Skin of body (tissue), 2 donors: ENCODE data around the gene SLC26A11. TPM values are rescaled to one million over a fixed set of nuclear protein-coding genes. Genes with fewer than 3 reads are reported as not detected.
"Not testable (repeated sequence)": the region's sequence is repeated elsewhere in the genome, so short reads cannot be mapped to it uniquely, and the experiment has no call there.

Source experiments
- DNase-seq: peaks from one replicate; lab custom pipeline; 2025; lab: John Stamatoyannopoulos, UW
- total RNA-seq: library from RNA; depleted of rRNA; stranded (reverse); fragments of >200 nt; gene quantifications from one replicate; pipeline ENCODE4 v1.2.3, GENCODE V29; 2014

The SLC26A11 gene
- total RNA-seq, 1 donor from 2014 or later = 6.4 TPM

DNA sequence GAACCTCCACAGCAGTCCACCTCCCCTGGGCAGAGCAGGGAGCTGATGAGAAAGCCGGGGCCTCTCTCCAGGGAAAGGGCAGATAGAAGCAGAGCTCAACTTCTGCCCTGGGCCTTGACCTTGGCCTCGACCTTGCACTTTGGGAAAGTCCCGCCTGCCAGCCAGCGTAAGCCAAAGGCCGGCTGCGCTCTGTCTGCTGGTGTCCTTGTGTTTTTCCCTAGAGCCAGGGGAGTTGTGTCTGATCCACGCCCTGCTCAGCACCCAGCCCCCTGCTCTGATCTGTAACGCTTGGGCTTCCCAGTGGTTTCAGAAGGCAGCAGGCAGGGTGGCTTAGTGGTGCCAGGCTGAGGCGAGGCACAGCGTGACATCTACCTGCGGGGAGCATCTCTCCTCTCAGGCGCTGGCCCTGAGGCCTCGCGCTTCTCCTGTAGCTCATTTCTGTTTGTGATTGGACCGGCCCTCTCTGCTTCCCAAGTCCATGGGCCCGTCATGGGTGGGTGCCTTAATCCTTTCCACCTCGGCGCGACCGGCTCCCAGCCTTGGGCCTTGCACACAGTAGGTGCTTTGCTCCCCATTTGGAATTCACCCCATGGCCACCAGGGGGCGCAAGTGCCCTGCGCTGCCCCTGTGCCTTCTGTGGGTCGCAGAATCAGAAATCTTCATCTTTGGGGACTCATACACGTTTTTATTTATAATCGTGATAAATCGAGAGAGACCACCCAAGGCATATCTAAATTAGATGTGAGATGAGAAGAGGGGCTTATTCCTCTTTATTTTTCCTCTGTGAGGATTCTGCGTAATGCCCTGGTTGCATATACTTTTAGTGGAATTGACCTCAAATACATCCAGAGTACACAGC, 24.3 kb upstream of the SLC26A11 start:
- no peak for DNase-seq

DNA sequence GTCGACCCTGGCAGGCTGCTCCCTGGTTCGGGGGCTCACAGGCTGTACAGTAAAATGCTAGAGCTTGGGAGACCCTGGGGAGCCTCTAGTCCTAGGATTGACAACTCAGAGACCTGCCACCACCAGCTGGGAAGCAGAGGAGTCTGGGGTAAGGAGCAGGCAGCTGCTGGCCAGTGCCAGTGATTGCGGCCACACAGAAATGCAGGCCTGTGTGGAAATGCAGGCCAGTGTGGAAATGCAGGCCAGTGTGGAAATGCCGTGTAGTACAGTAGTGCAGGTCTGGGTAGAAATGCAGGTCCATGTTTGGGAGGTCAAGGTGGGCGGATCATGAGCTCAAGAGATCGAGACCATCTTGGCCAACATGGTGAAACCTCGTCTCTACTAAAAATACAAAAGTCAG, 23.6 kb upstream of the SLC26A11 start:
- no peak for DNase-seq

DNA sequence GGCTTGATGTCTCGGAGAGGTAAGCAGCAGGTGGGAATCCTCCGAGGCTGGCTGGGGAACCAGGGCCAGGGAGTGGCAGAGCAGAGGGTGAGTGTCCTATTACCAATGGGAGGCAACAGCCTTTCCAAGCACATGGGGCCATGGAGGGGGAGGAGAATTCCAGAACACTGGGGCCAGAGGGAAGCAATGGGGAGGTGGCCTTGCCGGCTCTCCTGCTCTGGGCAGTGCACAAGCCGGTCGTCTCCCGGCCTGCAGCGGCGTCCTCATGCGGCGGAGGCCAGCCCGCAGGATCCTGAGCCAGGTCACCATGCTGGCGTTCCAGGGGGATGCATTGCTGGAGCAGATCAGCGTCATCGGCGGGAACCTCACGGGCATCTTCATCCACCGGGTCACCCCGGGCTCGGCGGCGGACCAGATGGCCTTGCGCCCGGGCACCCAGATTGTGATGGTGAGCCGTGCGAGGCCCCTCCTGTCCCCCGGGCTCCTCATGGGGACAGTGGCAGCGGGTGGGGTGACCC, 22.0 kb upstream of the SLC26A11 start:
- DNase-seq = no peak

DNA sequence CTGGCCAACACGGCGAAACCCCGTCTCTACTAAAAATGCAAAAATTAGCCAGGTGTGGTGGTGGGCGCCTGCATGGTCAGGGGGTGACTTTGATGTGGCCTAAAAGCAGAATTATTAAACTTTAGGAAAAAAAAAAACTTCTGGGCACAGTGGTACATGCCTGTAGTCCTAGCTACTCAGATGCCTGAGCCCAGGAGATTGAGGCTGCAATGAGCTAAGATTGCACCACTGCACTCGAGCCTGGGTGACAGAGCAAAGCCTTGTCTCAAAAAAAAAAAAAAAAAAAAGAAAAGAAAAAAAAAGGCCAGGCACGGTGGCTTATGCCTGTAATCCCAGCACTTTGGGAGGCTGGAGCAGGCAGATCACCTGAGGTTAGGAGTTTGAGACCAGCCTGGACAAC, 20.9 kb upstream of the SLC26A11 start:
- not testable (repeated sequence) for DNase-seq

DNA sequence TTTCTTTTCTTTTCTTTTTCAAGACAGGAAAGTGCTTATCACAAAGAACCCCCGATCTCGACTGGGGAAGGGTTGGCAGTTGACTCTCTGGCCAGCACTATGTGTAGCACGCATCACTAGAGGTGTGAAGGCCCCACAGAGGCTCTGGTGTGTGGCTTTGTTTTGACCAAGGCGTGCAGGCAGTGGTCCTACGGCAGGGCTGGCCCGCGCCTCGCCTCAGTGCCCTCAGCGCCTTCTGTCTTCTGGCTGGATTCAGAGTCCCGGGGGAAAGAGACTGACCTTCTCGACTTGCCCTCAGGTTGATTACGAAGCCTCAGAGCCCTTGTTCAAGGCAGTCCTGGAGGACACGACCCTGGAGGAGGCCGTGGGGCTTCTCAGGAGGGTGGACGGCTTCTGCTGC, 18.8 kb upstream of the SLC26A11 start:
- no peak for DNase-seq

DNA sequence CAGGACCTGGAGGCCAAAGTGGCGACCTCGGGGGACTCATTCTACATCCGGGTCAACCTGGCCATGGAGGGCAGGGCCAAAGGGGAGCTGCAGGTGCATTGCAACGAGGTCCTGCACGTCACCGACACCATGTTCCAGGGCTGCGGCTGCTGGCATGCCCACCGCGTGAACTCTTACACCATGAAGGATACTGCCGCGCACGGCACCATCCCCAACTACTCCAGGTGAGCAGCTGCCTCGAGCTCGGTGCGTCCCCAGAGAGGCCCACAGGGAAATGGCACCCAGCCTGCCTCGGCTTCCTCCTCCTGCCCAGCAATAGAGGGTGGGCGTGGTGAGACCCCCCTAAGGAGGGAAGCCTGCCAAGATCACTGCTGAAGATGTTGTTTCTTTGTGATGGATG, 18.0 kb upstream of the SLC26A11 start:
- no peak for DNase-seq

DNA sequence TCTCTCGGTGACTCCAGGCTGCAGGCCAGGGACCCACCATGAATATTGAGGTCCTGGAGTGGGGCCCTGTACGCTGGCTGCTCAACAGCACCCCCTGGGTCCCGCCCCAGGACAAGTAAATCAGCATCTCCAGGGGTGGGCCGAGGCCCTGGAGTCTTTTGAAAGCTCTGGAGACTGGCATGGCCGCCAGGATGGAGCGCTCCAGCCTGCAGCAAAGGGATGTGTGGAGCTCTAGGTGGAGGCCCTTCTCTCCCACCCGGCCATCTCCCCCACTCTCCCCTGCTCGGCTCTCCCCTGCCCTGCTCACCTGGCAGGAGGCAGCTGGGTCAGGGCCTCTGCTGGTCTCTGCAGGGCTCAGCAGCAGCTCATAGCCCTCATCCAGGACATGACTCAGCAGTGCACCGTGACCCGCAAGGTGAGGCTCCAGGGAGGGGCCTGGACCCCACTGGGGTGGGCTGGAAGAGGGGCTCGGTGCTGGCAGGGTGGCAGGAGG, 16.7 kb upstream of the SLC26A11 start:
- no peak for DNase-seq

DNA sequence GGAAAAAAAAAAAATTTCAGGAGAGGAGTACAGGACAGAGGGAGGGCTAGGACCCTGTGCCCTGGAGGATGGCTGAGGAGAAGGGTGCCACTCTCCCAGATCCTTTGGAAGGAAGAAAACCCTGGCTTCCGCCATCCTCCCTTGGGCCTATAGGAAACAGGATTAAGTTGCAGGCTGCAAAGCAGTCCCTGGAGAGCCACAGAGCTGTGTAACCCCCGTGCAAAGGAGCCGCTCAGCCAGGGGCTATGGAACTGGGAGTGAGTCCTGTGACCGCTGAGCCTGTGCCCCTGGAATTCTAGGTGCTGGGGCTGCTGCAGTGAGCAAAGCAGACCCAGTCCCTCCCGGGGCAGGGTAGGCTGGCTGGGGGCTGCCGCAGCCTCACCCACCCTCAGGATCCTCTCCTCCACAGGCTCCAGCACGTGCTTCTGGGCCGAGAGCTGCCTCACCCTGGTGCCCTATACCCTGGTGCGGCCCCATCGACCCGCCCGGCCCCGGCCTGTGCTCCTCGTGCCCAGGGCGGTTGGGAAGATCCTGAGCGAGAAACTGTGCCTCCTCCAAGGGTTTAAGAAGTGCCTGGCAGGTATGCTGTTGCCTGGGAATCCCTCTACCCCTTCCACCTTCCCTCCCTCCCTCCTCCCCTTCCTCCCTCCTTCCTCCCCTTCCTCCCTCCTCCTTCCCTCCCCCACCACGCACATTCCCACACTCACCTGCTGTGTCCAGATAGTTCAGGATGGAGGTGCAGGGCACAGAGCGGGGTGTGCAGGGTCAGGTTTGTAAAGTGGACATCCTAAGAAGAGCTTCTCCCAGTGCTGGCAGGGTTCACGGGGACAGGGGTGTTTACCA, 15.4 kb upstream of the SLC26A11 start:
- no peak for DNase-seq

DNA sequence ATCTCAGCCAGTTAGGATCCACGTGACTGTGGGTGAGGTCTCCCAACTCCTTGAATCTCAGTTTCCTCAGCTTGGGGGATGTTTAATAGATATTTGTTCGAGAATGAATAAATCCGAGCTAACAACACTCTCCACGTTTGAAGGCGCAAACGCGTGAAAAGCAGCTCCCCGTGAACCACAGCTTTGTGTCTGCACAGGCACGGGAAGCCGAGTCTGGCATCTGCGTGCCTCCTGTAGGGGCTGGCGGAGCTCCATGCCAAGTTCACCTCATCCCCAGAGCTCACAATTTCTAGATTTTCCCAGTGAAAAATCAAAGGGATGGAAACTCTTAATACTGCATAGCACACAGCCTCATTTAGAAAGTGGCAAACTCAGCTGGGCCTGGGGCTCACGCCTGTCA, 14.4 kb upstream of the SLC26A11 start:
- no peak for DNase-seq

DNA sequence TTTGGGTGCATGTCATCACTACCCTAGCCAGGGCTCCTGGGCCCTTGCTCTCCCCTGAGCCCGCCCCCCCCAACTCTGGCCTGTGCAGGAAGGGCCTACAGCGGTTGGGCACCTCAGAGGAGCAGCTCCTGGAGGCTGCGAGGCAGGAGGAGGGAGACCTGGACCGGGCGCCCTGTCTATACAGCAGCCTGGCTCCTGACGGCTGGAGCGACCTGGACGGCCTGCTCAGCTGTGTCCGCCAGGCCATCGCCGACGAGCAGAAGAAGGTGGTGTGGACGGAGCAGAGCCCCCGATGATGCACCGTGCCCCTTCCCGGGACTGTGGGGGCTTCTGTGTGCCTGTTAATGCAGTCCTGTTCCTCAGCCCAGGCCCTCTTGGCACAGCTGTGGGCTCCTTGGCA, 12.2 kb upstream of the SLC26A11 start:
- no peak for DNase-seq

DNA sequence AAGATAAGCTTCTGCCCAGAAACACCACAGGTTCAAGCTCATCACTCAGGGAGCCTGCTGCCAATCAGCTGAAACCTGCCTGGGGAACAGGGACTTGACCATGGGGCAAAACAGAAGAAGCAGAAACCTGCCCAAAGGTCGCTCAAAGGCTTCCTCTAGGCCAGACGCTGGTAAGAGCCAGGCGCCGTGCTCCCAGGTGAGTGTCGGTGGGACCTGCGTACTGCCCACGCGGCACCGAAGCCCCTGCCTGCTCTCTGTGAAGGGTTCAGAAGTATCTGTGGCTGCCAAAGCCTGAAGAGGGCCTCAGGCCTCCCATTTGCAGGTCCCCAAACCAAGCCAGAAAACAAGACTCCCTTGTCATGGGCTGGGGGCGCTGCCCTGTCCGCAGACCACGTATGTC, 10.5 kb upstream of the SLC26A11 start:
- no peak for DNase-seq

DNA sequence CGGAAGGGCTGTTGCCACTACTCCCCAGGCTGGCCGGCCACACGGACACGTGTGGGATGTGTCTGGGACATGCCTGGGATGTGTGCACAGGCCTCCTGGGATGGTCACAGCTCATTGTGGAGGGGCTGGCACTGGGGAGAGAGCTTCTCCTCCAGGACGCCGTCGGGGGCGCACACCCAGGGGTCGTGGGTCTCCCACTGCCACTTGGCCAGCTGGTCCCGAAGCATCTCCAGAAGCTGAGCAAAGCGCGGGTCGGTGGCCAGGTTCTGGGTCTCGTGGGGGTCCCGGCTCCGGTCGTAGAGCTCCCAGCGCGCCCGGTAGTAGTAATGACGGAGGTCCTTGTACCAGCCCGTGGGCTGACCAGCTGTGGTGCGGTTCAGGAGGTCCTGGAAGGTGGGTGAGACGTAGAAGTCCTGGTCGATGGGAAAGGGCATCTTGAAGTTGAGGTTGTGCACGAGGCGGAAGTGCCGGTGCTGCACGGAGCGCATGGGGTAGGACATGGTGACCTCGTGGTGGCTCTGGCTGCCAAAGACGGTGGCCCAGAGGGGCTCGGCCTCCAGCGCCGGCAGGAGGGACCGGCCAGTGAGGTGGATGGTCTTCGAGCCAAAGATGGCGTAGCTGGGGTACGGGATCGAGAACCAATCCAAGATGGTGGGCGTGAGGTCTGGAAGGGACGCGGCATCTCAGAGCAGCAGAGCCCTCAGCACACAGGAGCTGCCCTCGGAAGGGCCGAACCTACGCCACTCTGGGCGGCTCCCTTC, 9.7 kb upstream of the SLC26A11 start:
- DNase-seq = no peak

DNA sequence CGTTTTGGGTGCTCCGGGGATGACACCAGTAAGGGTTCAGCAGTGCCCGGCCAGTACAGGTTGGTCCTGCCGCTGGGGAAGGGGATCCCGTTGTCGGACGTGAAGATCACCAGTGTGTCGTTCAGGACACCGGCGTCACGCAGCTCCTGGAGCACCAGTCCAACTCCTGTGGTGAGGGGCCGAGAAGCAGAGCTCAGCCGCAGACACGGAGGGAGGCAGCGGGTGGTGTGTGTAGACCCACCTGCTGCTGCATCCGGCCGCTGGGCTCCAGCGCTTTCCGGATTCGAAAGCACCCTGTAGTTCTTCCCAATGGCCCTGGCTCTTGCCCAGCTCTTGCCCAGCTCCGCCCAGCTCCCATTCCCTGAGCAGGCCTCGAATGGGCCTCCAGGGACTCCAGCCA, 8.1 kb upstream of the SLC26A11 start:
- no peak for DNase-seq

DNA sequence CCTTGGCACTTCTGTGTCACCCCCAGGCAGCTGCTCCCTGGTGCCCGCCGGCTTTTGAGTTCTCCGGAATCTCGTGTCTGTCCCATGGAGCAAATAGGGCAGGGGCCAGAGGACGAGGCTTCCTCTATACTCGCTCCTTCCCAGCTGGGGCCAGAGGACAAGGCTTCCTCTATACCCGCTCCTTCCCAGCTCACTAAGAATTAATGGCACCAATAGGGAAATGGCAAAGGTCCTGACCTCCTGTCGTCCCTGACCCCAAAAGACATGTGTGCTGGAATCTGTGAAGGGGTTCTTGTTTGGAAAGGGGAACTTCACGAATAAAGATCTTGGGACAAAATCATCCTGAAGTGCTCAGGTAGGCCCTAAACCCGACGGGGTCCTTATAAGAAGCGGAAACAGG, 7.7 kb upstream of the SLC26A11 start:
- DNase-seq = no peak

DNA sequence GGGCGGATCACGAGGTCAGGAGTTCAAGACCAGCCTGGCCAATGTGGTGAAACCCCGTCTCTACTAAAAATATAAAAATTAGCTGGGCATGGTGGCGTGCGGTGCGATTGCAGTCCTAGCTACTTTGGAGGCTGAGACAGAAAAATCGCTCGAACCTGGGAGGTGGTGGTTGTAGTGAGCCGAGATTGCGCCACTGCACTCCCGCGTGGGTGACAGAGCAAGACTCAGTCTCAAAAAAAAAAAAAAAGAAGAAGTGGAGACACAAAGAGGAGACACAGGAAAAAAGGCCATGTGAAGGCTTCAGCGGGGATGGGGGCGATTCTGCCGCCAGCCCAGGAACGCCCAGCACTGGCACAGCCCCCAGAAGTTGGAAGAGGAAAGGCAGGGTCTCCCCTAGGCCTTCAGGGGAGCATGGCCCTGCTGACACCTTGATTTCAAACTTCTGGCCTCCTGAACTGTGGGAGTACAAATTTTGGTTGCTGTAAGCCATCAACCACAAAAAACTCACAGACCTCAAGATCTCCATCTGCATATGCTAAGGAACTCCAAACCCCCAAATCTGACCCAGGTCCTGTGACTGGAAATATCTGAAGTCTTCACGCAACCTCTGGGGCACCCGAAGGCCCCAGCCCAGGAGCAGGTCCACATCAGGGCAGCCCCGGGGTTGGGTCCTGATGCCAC, 7.1 kb upstream of the SLC26A11 start:
- no peak for DNase-seq

DNA sequence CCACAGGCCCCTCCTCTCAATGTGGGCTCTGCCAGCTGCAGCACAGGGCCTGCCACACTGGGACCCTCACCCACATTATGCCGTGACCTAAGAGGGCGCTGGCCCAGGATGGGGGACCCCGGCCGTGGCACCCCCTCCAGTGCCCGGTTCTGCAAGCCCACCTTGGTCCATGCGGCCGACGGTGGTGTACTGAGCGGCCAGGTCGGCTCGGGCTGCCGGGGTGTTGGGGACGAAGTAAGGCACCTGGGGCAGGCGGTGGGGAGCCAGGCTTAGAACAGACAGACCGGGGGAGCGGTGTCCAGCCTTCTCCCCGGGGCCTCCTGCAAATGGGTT, 6.6 kb upstream of the SLC26A11 start:
- no peak for DNase-seq

DNA sequence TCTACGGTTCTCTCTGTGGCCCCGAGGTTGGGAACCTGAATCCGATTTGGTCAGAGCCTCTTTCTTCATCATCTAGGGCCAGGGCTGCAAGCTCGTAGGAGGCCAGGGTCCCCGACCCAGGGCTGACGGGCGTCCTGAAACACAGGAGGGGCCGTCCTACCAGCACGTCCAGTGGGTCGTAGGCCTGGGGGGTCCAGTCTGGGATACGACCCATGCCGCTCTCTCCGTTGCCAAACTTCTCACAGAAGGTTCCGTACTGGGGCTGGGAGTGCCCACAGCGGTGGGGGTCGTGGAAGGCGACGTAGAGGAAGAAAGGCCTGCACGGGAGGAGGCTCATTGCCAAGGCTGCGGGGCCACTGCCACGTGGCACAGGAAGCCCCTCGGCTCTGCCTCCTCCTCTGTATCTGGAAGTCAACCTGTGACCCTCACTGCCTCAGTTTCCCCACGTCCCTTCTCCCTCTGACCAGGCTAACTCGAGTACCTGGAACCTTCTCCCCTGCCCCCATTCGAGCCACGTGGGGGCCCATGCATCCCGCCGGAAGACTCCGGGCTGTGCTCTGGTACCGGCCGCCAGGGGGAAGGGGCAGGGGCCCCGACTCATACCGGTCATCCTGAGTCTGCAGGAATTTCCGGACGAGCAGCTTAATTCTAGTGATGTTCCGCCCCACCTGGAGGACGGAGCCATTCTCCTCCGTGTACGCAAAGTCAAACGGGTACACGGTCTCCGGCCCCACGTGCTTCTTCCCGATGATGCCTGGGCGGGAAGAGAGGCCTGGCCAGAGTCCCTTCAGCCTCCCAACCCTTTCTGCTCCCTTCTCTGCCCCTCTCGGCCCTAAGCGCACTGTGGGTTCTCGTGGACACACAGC, 6.0 kb upstream of the SLC26A11 start:
- no peak for DNase-seq

DNA sequence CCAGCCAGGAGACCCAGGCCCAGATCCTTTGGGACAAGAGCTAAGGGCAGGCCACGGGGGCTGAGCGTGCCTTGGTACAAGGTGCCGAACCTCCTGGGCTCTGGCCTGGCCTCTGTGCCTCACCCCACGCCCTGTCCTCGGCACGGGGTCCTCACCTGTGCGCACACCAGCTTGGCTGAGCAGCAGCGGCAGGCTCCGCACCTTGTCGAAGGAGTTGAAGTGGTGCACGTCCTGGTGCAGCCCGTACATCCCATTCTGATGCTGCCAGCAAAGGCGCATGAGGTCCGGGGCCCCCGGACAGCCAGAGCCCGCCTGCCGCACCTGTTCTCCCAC, 5.4 kb upstream of the SLC26A11 start:
- no peak for DNase-seq

DNA sequence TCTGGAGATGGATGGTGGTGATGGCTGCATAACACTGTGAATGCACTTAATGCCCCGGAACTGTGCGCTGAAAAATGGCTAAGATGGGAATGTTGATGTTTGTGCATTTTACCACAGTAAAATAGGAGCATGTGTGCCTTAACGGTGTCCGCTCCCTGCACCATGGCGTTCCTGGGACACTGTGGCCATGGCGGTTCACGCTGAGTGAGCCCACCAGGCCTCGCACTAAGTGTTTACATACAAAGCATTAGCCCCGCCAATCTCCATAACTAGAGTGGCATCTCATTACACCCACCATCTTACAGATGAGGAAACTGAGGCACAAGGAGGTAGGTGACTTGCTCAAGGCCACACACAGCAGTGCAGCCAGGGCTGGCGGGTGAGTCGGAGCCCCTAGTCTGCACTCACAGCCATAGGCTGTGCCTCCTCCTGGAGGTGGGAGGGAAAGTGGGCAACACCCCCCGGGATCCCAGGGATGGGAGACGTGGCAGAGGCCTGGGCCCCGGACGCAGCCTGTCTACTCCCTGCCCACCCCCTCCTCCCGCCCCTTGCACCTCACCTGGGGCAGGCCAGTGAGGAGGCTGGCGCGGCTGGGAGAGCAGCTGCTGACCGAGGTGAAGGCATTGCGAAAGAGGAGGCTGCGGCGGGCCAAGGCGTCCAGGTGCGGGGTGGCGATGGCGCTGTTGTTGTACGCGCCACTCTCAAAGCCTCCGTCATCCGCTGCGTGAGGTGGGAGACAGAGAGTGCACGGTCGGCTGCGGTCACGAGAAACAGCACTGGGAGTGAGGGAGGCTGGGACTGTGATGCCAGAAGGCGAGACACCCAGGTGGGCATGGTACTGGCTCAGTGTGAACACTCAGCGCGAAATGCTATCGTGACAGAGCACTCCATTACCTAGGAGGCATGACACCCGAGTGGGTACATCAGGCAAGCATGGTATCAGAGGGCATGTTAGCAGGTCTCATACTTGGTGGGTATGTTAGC, 3.5 kb upstream of the SLC26A11 start:
- no peak for DNase-seq
